ENCODE data around the gene C1QTNF2.

The C1QTNF2 gene

GRCh38 chr5:160369990-160370712, at the start of gene C1QTNF2:
Gene C1QTNF2 (minus strand): TSS chr5:160370626. CDS start chr5:160355011, 15,615 bp downstream.
- no peak for DNase-seq

- DNase-seq, result no peak
Observed at GRCh38 chr5:160420331-160420610, 49.8 kb upstream of the C1QTNF2 start.

GRCh38 chr5:160419458-160420330, 49.3 kb upstream of the C1QTNF2 start:
- no peak for DNase-seq

- peak; percentile 91 for DNase-seq
Observed at GRCh38 chr5:160418561-160419457, 48.4 kb upstream of the C1QTNF2 start, which contains the start of gene SLU7. Gene SLU7 (minus strand): TSS chr5:160419081. CDS start chr5:160415294, 3,787 bp downstream.

- DNase-seq, result peak; percentile 34 to 41
Observed at GRCh38 chr5:160399402-160400353, 29.3 kb upstream of the C1QTNF2 start, which contains the start of gene FAM200C. Gene FAM200C (minus strand): TSS chr5:160400054. CDS start chr5:160395490, 4,564 bp downstream.

GRCh38 chr5:160398806-160399205, 28.4 kb upstream of the C1QTNF2 start:
- DNase-seq, result no peak

GRCh38 chr5:160397492-160397891, 27.1 kb upstream of the C1QTNF2 start:
- DNase-seq, result no peak

- no peak for DNase-seq
Observed at GRCh38 chr5:160395111-160395510, 24.7 kb upstream of the C1QTNF2 start.

- no peak for DNase-seq
Observed at GRCh38 chr5:160390787-160391696, 20.6 kb upstream of the C1QTNF2 start.

- DNase-seq, result no peak
Observed at GRCh38 chr5:160387445-160387844, 17.0 kb upstream of the C1QTNF2 start.

GRCh38 chr5:160385496-160385895, 15.1 kb upstream of the C1QTNF2 start:
- DNase-seq, result no peak

- DNase-seq, result no peak
Observed at GRCh38 chr5:160384681-160385080, 14.3 kb upstream of the C1QTNF2 start.

GRCh38 chr5:160382346-160382745, 11.9 kb upstream of the C1QTNF2 start:
- DNase-seq, result no peak

- DNase-seq, result no peak
Observed at GRCh38 chr5:160380041-160380440, 9.6 kb upstream of the C1QTNF2 start.

- no peak for DNase-seq
Observed at GRCh38 chr5:160379511-160379910, 9.1 kb upstream of the C1QTNF2 start.

- DNase-seq, result no peak
Observed at GRCh38 chr5:160378330-160378729, 7.9 kb upstream of the C1QTNF2 start.

GRCh38 chr5:160377651-160378050, 7.2 kb upstream of the C1QTNF2 start:
- DNase-seq, result no peak

- no peak for DNase-seq
Observed at GRCh38 chr5:160376416-160376815, 6.0 kb upstream of the C1QTNF2 start.

- DNase-seq, result no peak
Observed at GRCh38 chr5:160375701-160376100, 5.3 kb upstream of the C1QTNF2 start.

GRCh38 chr5:160375166-160375565, 4.7 kb upstream of the C1QTNF2 start:
- DNase-seq, result no peak

- DNase-seq, result no peak
Observed at GRCh38 chr5:160371294-160371693, 868 bp upstream of the C1QTNF2 start.

Measured in activated CD4-positive, alpha-beta T cell treated with anti-CD3 and anti-CD28 coated beads, Interleukin-2, amount 50 U/mL, for 4 hours (primary cell).